Measurements from ENCODE around the gene P2RY8.

- TF ChIP-seq POLR2AphosphoS5 (IDR thresholded peaks at IDR 0.05; ENCODE audit: low read depth, low read length) (no peak), REST (IDR thresholded peaks at IDR 0.05; ENCODE audit: insufficient read depth in 1 of 2, low read depth in 2 of 2, low read length in 2 of 2) (no peak)
These were observed 106.5 kb downstream of the P2RY8 start for GRCh38 chrX:1430451-1430850.
